ENCODE results near the gene NFKB1. TPM values are rescaled to one million over a fixed set of nuclear protein-coding genes. Genes with fewer than 3 reads are reported as not detected.

The NFKB1 gene
- total RNA-seq, 1 experiment from 2014 or later, result 70.9 TPM

DNA sequence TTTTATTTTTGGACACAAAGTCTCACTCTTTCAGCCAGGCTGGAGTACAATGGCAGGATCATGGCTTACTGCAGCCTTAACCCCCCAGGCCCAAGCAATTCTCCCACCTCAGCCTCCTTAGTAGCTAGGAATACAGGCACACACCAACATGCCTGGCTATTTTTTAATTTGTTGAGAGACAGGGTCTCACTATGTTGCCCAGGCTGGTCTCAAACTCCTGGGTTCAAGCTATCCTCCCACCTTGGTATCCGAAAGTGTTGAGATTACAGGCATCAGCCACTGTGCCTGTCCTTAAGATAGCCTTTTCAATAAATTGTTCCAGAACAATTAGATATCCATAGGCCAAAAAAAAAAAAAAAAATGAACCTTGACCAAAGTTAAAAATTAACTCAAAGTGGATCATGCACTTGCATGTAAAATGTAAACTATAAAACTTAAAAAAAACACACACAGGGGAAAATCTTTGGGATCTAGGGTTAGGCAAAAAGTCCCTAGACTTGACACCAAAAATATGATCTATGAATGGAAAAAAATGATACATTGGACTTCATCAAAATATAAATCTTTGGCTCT is 28.6 kb upstream of the NFKB1 start:
- ChIA-PET POLR2A (no interaction called here), CTCF (no interaction called here)
- BruUV-seq (replicated peaks), result no TSS peak
- Mint-ChIP-seq H3K27ac (ENCODE audit: low read depth, unreplicated experiment) (no peak overlapping the region), H3K36me3 (ENCODE audit: insufficient read depth, unreplicated experiment) (no peaks in the 10 kb centered on the region), H3K27me3 (ENCODE audit: insufficient read depth, unreplicated experiment) (no peaks in the 10 kb centered on the region), H3K4me3 (ENCODE audit: unreplicated experiment) (no peak overlapping the region), H3K9me3 (ENCODE audit: unreplicated experiment) (peaks cover 9% of the 10 kb centered on the region), H3K4me1 (ENCODE audit: insufficient read depth, unreplicated experiment) (peaks cover 4% of the 10 kb centered on the region)
- DNase-seq (ENCODE audit: unreplicated experiment), result no peak
- intact Hi-C loops (cut with micrococcal nuclease), result no loop called here
- TF ChIP-seq, protein P1, sequence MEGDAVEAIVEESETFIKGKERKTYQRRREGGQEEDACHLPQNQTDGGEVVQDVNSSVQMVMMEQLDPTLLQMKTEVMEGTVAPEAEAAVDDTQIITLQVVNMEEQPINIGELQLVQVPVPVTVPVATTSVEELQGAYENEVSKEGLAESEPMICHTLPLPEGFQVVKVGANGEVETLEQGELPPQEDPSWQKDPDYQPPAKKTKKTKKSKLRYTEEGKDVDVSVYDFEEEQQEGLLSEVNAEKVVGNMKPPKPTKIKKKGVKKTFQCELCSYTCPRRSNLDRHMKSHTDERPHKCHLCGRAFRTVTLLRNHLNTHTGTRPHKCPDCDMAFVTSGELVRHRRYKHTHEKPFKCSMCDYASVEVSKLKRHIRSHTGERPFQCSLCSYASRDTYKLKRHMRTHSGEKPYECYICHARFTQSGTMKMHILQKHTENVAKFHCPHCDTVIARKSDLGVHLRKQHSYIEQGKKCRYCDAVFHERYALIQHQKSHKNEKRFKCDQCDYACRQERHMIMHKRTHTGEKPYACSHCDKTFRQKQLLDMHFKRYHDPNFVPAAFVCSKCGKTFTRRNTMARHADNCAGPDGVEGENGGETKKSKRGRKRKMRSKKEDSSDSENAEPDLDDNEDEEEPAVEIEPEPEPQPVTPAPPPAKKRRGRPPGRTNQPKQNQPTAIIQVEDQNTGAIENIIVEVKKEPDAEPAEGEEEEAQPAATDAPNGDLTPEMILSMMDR (IDR thresholded peaks at IDR 0.05; ENCODE audit: unreplicated experiment), result no peak

DNA sequence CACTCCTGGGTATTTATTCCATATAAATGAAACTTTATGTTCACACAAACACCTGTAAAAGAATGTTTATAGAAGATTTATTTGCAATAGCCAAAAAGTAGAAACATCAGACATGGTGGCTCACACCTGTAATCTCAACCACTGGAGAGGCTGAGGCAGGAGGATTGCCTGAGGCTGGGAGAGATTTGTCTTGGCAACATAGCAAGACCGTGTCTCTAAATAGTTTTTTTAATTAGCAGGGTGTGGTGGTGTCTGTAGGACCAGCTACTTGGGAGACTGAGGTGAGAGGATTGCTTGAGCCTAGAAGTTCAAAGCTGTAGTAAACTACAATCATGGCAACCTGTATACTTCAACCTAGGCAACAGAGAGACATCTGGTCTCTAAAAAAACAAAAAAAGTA is 27.7 kb upstream of the NFKB1 start:
- no peak for DNase-seq (ENCODE audit: unreplicated experiment)
- H3K4me3 Mint-ChIP-seq (ENCODE audit: unreplicated experiment), result no peak overlapping the region
- no peaks in the 10 kb centered on the region for H3K27me3 Mint-ChIP-seq (ENCODE audit: insufficient read depth, unreplicated experiment)
- BruUV-seq (replicated peaks), result no TSS peak
- intact Hi-C loops (cut with micrococcal nuclease), result no loop called here
- H3K9me3 Mint-ChIP-seq (ENCODE audit: unreplicated experiment), result peaks cover 9% of the 10 kb centered on the region
- no peaks in the 10 kb centered on the region for H3K36me3 Mint-ChIP-seq (ENCODE audit: insufficient read depth, unreplicated experiment)
- POLR2A ChIA-PET, result interaction anchor here (0.7 kb wide), 1 partner anchor 156 kb away, joined by 3 read pairs; no protein-coding TSS in a partner anchor
- H3K4me1 Mint-ChIP-seq (ENCODE audit: insufficient read depth, unreplicated experiment), result peaks cover 9% of the 10 kb centered on the region
- H3K27ac Mint-ChIP-seq (ENCODE audit: low read depth, unreplicated experiment), result no peak overlapping the region
- TF ChIP-seq, protein P1 (IDR thresholded peaks at IDR 0.05; ENCODE audit: unreplicated experiment), result no peak
- CTCF ChIA-PET, result interaction anchor here (0.7 kb wide), 1 partner anchor 11 kb away, joined by 3 read pairs; no protein-coding TSS in a partner anchor

DNA sequence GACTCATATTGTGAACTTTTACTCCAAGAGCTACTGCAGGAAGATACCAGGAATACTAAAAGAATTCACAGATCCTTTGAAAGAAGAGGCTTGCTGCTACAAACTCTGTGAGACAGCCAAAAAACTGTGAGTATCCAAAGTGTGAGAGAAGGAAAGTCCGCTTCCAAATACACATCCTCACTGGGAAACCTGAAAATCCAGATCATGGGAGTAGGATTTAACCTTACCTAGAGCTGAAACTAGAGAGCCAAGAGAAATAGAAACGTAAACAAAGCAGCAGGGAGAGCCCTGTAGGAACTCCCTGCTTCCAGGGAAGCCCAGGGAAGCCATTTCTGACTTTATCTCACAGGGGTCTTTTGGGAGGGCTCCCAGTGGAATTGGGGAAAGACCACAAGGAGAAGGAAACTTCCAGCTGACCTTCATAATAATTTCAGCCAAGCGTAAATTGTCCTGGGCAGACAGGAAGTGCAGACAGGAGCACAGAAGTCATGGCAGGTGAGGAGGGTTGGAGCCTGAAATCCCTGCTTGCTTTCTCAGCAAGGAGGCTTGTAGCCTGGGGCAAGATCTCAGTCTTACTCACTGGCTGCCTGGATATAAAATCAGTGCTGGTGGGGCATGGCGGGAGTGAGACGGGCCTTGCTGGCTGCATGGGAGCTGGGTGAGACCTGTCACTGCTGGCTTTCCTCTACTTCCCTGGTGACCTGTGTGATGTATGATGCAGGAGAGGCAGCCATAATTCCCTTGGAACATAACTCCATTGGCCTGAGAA is 26.2 kb upstream of the NFKB1 start:
- no peak for DNase-seq (ENCODE audit: unreplicated experiment)
- no peaks in the 10 kb centered on the region for H3K36me3 Mint-ChIP-seq (ENCODE audit: insufficient read depth, unreplicated experiment)
- no TSS peak for BruUV-seq (replicated peaks)

DNA sequence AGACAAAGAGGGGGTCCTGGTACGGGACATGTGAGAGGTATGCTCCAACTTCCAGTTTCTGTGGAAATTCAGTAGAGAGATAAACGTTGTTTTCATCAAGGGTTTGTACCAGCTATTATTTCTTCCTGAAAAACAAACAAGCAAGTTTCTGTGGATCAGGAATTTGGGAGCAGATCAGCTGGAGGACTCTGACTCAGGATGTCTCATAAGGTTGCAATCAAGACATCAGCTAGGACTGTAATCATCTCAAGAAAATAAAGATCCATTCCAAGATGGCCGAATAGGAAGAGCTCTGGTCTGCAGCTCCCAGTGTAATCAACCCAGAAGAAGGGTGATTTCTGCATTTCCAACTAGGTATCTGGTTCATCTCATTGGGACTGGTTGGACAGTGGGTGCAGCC is 23.5 kb upstream of the NFKB1 start:
- Mint-ChIP-seq H3K27me3 (ENCODE audit: insufficient read depth, unreplicated experiment) (no peaks in the 10 kb centered on the region), H3K4me1 (ENCODE audit: insufficient read depth, unreplicated experiment) (peaks cover 9% of the 10 kb centered on the region), H3K4me3 (ENCODE audit: unreplicated experiment) (no peak overlapping the region), H3K9me3 (ENCODE audit: unreplicated experiment) (peaks cover 25% of the 10 kb centered on the region), H3K27ac (ENCODE audit: low read depth, unreplicated experiment) (no peak overlapping the region), H3K36me3 (ENCODE audit: insufficient read depth, unreplicated experiment) (no peaks in the 10 kb centered on the region)
- intact Hi-C loops (cut with micrococcal nuclease), result no loop called here
- CTCF ChIA-PET, result interaction anchor here (0.9 kb wide), 1 partner anchor 10 kb away, joined by 5 read pairs; no protein-coding TSS in a partner anchor
- BruUV-seq (replicated peaks), result no TSS peak
- peak; percentile 17 for DNase-seq (ENCODE audit: unreplicated experiment)
- POLR2A ChIA-PET, result interaction anchor here (0.6 to 1.0 kb wide), 4 partner anchors 23 to 37 kb away, joined by 3 to 6 read pairs (median 3); no protein-coding TSS in a partner anchor
- TF ChIP-seq, protein P1 (IDR thresholded peaks at IDR 0.05; ENCODE audit: unreplicated experiment), result no peak

More for the DNA sequence above, 26.2 kb upstream of the NFKB1 start:
- no peaks in the 10 kb centered on the region for H3K27me3 Mint-ChIP-seq (ENCODE audit: insufficient read depth, unreplicated experiment)
- no peak overlapping the region for H3K27ac Mint-ChIP-seq (ENCODE audit: low read depth, unreplicated experiment)
- POLR2A ChIA-PET, result interaction anchor here (1.7 kb wide), 1 partner anchor 26 kb away, joined by 8 read pairs; the partner anchor contains the start of gene NFKB1
- CTCF ChIA-PET, result interaction anchor here (2.0 kb wide), 1 partner anchor 617 kb away, joined by 5 read pairs; no protein-coding TSS in a partner anchor
- TF ChIP-seq, protein P1 (IDR thresholded peaks at IDR 0.05; ENCODE audit: unreplicated experiment), result no peak
- peaks cover 17% of the 10 kb centered on the region for H3K9me3 Mint-ChIP-seq (ENCODE audit: unreplicated experiment)
- H3K4me3 Mint-ChIP-seq (ENCODE audit: unreplicated experiment), result no peak overlapping the region
- intact Hi-C loops (cut with micrococcal nuclease), result no loop called here
- peaks cover 9% of the 10 kb centered on the region for H3K4me1 Mint-ChIP-seq (ENCODE audit: insufficient read depth, unreplicated experiment)
